Measurements from ENCODE around the gene CHAMP1. TPM values are rescaled to one million over a fixed set of nuclear protein-coding genes. Genes with fewer than 3 reads are reported as not detected.

CHAMP1 gene
- total RNA-seq, 3 donors from 2014 or later (not counting 1 experiment from before 2014, with no cell fraction given), result 6.1 to 11.3 (median 7.9) TPM

GRCh38 chr13:114268344-114269280 is 45.7 kb upstream of the CHAMP1 start:
- 44% methylated on average over 3 of the region's 6 CpGs for WGBS (ENCODE audit: insufficient coverage)
- peak in 1 of 2 donors; percentile 59 for DNase-seq
- Histone ChIP-seq H3K36me3 (ENCODE audit: control insufficient read depth, insufficient read depth, low read length) (peaks cover 27% of the 10 kb centered on the region), H3K27ac (ENCODE audit: low read length) (peak overlapping the region; percentile 65), H3K27me3 (ENCODE audit: control insufficient read depth, insufficient read depth, low read length) (no peaks in the 10 kb centered on the region), H3K4me1 (ENCODE audit: control insufficient read depth, insufficient read depth, low read length) (peaks cover 60% of the 10 kb centered on the region), H3K4me3 (ENCODE audit: low read length) (peak overlapping the region; percentile 29), H3K9me3 (ENCODE audit: control insufficient read depth, insufficient read depth, low read length) (peaks cover 8% of the 10 kb centered on the region)
- H3K9me3 Mint-ChIP-seq, result peaks cover 0 to 2% of the 10 kb centered on the region in 2 donors
- peak overlapping the region; percentile 86 to 88 for H3K27ac Mint-ChIP-seq
- ATAC-seq, result peak; percentile 65 to 76 (median 74)
- peak overlapping the region; percentile 88 for H3K4me3 Mint-ChIP-seq
- no peaks in the 10 kb centered on the region for H3K27me3 Mint-ChIP-seq (ENCODE audit: low read depth in 2 of 2)
- intact Hi-C loops (cut with micrococcal nuclease), result loop anchor here (1.0 kb wide), 1 partner anchor 12 kb away; no protein-coding TSS in a partner anchor
- TF ChIP-seq, protein P1, sequence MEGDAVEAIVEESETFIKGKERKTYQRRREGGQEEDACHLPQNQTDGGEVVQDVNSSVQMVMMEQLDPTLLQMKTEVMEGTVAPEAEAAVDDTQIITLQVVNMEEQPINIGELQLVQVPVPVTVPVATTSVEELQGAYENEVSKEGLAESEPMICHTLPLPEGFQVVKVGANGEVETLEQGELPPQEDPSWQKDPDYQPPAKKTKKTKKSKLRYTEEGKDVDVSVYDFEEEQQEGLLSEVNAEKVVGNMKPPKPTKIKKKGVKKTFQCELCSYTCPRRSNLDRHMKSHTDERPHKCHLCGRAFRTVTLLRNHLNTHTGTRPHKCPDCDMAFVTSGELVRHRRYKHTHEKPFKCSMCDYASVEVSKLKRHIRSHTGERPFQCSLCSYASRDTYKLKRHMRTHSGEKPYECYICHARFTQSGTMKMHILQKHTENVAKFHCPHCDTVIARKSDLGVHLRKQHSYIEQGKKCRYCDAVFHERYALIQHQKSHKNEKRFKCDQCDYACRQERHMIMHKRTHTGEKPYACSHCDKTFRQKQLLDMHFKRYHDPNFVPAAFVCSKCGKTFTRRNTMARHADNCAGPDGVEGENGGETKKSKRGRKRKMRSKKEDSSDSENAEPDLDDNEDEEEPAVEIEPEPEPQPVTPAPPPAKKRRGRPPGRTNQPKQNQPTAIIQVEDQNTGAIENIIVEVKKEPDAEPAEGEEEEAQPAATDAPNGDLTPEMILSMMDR (IDR thresholded peaks at IDR 0.05), result no peak
- peaks cover 47 to 68% of the 10 kb centered on the region in 2 donors for H3K4me1 Mint-ChIP-seq
- H3K36me3 Mint-ChIP-seq, result peaks cover 11% of the 10 kb centered on the region

GRCh38 chr13:114269281-114269770 is 45.0 kb upstream of the CHAMP1 start:
- TF ChIP-seq, protein P1 (IDR thresholded peaks at IDR 0.05), result no peak
- 87% methylated on average over 3 of the region's 4 CpGs for WGBS (ENCODE audit: insufficient coverage)
- Mint-ChIP-seq H3K4me3 (peak overlapping the region; percentile 88), H3K9me3 (peaks cover 0 to 2% of the 10 kb centered on the region in 2 donors), H3K27ac (peak overlapping the region; percentile 86 to 88), H3K36me3 (peaks cover 11% of the 10 kb centered on the region), H3K4me1 (peaks cover 46 to 62% of the 10 kb centered on the region in 2 donors), H3K27me3 (ENCODE audit: low read depth in 2 of 2) (no peaks in the 10 kb centered on the region)
- H3K9me3 ChIP-seq (ENCODE audit: control insufficient read depth, insufficient read depth, low read length), result peaks cover 8% of the 10 kb centered on the region
- ATAC-seq, result peak; percentile 1 to 12 (median 8)
- no peak for DNase-seq
- no peak overlapping the region for H3K4me3 ChIP-seq (ENCODE audit: low read length)
- H3K4me1 ChIP-seq (ENCODE audit: control insufficient read depth, insufficient read depth, low read length), result peaks cover 53% of the 10 kb centered on the region
- intact Hi-C loops (cut with micrococcal nuclease), result no loop called here
- peaks cover 29% of the 10 kb centered on the region for H3K36me3 ChIP-seq (ENCODE audit: control insufficient read depth, insufficient read depth, low read length)
- peak overlapping the region; percentile 65 for H3K27ac ChIP-seq (ENCODE audit: low read length)
- no peaks in the 10 kb centered on the region for H3K27me3 ChIP-seq (ENCODE audit: control insufficient read depth, insufficient read depth, low read length)

GRCh38 chr13:114272977-114273376 is 41.3 kb upstream of the CHAMP1 start:
- Mint-ChIP-seq H3K27me3 (ENCODE audit: low read depth in 2 of 2) (no peaks in the 10 kb centered on the region), H3K4me1 (peaks cover 38 to 48% of the 10 kb centered on the region in 2 donors), H3K27ac (no peak overlapping the region), H3K9me3 (peaks cover 0 to 2% of the 10 kb centered on the region in 2 donors), H3K36me3 (peaks cover 11% of the 10 kb centered on the region), H3K4me3 (no peak overlapping the region)
- DNase-seq (no peak), ATAC-seq (no peak)
- WGBS (ENCODE audit: insufficient coverage), result 100% methylated on average over 1 of the region's 2 CpGs
- H3K9me3 ChIP-seq (ENCODE audit: control insufficient read depth, insufficient read depth, low read length), result peaks cover 6% of the 10 kb centered on the region
- intact Hi-C loops (cut with micrococcal nuclease), result no loop called here
- peaks cover 21% of the 10 kb centered on the region for H3K4me1 ChIP-seq (ENCODE audit: control insufficient read depth, insufficient read depth, low read length)
- H3K27ac ChIP-seq (ENCODE audit: low read length), result no peak overlapping the region
- no peaks in the 10 kb centered on the region for H3K27me3 ChIP-seq (ENCODE audit: control insufficient read depth, insufficient read depth, low read length)
- no peak overlapping the region for H3K4me3 ChIP-seq (ENCODE audit: low read length)
- TF ChIP-seq, protein P1 (IDR thresholded peaks at IDR 0.05), result no peak
- H3K36me3 ChIP-seq (ENCODE audit: control insufficient read depth, insufficient read depth, low read length), result peaks cover 26% of the 10 kb centered on the region

Data from natural killer cell (primary cell).